ENCODE results near the gene FOXJ3.

DNA sequence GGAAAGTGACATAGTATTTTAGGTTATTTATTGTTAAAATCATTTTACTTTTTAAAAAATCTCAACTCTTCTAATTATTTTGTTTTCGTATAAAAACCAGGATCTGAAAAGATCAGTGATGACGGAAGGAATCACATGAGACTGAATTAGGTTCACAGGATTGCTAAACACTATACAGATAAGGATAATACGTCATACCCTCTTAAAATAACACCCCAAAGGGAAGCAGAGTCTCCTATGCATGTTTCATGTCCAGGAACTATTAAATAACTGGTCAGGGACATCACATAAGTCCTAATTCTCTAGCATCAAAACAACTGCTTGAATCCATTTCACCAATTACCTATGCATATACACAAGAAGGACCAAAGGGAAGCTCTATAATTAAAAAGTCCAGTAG, 84.9 kb downstream of the FOXJ3 start:
- no peak for TF ChIP-seq EZH2 (IDR thresholded peaks at IDR 0.05; ENCODE audit: insufficient read depth, poor library complexity, severe bottlenecking)
- TF ChIP-seq EZH2phosphoT487 (IDR thresholded peaks at IDR 0.05; ENCODE audit: insufficient read depth, low read depth), result no peak

Data from GM23248 (cell line).